AG04449 (cell line): Measurements from ENCODE around the gene PPEF2.

Experiments
- CTCF ChIA-PET: fragments of 350-600 bp; formaldehyde crosslinking; extraction: SDS; loops from one replicate; lab custom pipeline; 2021; ENCODE audit warnings: antibody characterized with exemption; lab: Yijun Ruan, JAX
- POLR2A ChIA-PET: fragments of 400-600, 350-600 bp; formaldehyde crosslinking; extraction: SDS; loops from one replicate; lab custom pipeline; 2020; ENCODE audit warnings: antibody characterized with exemption, inconsistent platforms; lab: Yijun Ruan, JAX
- DNase-seq: peaks from one replicate; pipeline ENCODE4 v3.0.0-alpha.2; 2010; ENCODE audit warnings: low read depth, low spot score
- H3K4me3 ChIP-seq: 2 replicates; pipeline ENCODE4 v1.5.1; 2011; ENCODE audit warnings: low read depth, mild to moderate bottlenecking, control low read depth, low read length
- CTCF ChIP-seq: IDR thresholded peaks from one replicate; pipeline ENCODE4 v1.5.1; 2011; ENCODE audit warnings: mild to moderate bottlenecking, moderate library complexity, low read length, control low read depth, inconsistent platforms; ENCODE audit not compliant: insufficient read depth; ENCODE audit errors: missing control alignments

The PPEF2 gene

GRCh38 chr4:75831856-75832405 lies 70.3 kb downstream of the PPEF2 start:
- ChIA-PET CTCF (interaction anchor here (0.7 to 2.0 kb wide), 2 partner anchors 16 kb away, joined by 3 to 8 read pairs; no protein-coding TSS in a partner anchor), POLR2A (no interaction called here)
- TF ChIP-seq CTCF, result no peak
- no peak overlapping the region for H3K4me3 ChIP-seq
- DNase-seq, result no peak

GRCh38 chr4:75830906-75831305 lies 71.3 kb downstream of the PPEF2 start:
- ChIA-PET POLR2A (no interaction called here), CTCF (interaction anchor here (2.0 kb wide), 1 partner anchor 17 kb away, joined by 8 read pairs; no protein-coding TSS in a partner anchor)
- DNase-seq, result no peak
- H3K4me3 ChIP-seq, result no peak overlapping the region
- no peak for TF ChIP-seq CTCF

DNA sequence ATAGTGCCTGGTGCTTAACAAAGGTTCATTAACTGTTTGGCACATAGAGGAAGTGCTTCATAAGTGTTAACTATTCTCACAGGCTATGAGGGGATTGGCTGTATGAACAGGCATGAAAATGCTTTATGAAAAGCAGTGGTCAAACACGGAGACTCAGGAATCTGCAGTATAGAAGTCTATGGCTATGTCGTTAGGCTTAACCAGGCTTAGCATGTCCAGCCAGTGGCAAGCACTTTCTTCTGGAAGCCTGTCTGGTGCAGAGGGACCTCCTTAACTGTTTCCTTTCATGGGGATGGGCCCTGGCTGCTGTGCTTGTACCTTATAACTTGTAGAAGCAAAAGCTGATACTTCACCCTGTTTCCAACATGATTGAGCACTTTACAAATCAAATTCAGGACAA lies 78.4 kb downstream of the PPEF2 start:
- no peak overlapping the region for H3K4me3 ChIP-seq
- ChIA-PET CTCF (interaction anchor here (2.2 kb wide), 1 partner anchor 24 kb away, joined by 8 read pairs; no protein-coding TSS in a partner anchor), POLR2A (no interaction called here)
- no peak for TF ChIP-seq CTCF
- no peak for DNase-seq

- TF ChIP-seq CTCF, result no peak
- no peak for DNase-seq
- CTCF ChIA-PET, result interaction anchor here (1.3 kb wide), 1 partner anchor 17 kb away, joined by 3 read pairs; no protein-coding TSS in a partner anchor
Measured at GRCh38 chr4:75822416-75822815, 79.8 kb downstream of the PPEF2 start.

GRCh38 chr4:75821966-75822365 lies 80.3 kb downstream of the PPEF2 start:
- ChIA-PET POLR2A (no interaction called here), CTCF (no interaction called here)
- H3K4me3 ChIP-seq, result no peak overlapping the region
- no peak for TF ChIP-seq CTCF
- DNase-seq, result no peak

More at GRCh38 chr4:75822416-75822815, 79.8 kb downstream of the PPEF2 start:
- no peak overlapping the region for H3K4me3 ChIP-seq
- POLR2A ChIA-PET, result no interaction called here

DNA sequence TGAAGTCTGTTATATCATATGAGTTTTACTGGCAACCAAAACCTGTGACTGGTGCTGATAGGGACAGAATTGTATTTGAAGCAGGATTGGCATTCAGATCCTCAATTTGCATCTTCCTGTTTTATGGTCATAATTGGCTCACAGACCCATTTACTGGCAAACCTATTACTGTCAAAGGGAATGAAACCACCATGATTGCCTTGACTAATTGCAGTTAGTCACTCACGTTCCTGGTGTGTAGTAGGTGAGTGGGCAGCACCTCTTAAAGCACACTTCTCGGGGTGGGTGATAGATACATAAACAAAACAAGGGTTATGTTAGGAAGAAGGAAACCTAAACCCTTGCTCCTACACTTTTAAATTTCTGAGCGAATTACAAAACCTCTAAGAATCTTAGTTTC lies 81.0 kb downstream of the PPEF2 start:
- ChIA-PET POLR2A (no interaction called here), CTCF (interaction anchor here (1.1 kb wide), 1 partner anchor 27 kb away, joined by 5 read pairs; no protein-coding TSS in a partner anchor)
- no peak for DNase-seq
- no peak overlapping the region for H3K4me3 ChIP-seq
- TF ChIP-seq CTCF, result no peak
